NCI-H146 treated with DMSO at 0.1 percent for 48 hours (cell line): Measurements from ENCODE around the gene HS3ST5.
"Not testable (repeated sequence)": the region's sequence is repeated elsewhere in the genome, so short reads cannot be mapped to it uniquely, and the experiment has no call there.

Experiments used
- DNase-seq: peaks from one replicate; lab custom pipeline; 2025; ENCODE audit not compliant: unreplicated experiment; lab: John Stamatoyannopoulos, UW

The HS3ST5 gene

DNA sequence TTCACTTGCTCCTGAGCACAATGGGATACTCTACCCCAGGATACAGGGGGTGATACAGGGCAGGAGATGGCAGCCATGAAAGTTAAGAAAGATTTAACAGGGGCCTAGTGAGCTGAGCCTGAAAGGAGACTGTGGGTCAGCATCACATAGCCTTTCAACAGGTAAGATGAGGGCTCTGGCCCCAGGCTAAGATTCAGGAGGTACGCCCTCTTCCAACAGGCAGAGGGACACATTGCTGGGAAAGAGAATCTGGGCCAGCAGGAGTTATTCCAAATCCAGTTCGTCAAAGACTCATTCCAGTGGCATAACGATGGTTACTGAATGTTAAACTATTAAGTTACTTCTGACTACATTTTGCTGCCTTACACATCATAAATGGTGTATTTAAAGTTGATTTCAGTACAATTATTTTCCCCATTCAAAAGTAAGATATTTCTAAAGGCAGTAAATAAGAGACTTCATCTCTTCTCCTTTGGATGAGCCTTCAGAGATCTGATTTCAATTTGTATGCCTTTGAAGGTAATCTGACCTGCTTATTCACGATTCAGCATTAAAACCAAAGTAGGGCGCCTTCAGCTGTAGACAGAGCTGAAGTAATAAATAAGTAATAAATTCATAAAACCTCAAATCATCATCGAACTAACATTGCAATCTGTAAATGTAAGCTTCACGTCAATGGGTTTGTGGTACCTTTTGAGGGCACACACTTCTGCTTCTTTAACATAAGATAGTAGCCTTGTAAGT lies 62.4 kb downstream of the HS3ST5 start:
- DNase-seq: no peak

DNA sequence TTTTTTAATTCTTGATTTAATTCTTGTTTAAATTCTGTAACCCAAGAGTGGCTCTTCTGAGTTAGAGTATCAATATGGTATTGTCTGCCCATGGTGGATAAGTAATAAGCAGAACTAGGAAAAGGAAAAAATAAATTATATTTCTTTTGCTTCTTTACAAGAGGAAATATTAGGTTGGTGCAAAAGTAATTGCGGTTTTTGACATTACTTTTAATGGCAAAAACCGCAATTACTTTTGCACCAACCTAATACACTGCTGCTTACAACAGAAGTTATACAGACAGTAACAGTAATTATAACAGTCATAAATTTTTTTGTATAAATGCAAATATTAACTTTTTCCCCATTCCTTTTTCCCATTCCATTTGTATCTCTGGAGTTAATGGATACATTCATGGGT lies 65.6 kb downstream of the HS3ST5 start:
- DNase-seq: no peak

DNA sequence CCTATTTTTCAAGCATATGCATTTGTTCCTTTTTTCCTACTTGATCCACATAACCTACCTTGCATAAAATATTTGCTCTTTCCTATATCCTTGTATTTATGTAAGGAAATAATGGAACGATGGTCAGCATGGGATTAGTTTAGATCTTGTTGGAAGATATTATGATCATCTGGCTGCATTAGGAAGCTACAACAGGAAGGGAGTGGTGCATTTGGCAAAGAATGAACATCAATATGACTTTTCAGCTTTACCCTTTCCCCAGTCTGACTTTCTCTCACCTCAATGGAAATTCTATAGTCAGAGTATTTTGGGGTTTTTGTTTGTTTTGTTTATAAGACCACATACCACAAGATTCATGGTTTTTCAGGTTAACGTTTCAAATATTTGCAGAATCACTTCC lies 66.0 kb downstream of the HS3ST5 start:
- no peak for DNase-seq

DNA sequence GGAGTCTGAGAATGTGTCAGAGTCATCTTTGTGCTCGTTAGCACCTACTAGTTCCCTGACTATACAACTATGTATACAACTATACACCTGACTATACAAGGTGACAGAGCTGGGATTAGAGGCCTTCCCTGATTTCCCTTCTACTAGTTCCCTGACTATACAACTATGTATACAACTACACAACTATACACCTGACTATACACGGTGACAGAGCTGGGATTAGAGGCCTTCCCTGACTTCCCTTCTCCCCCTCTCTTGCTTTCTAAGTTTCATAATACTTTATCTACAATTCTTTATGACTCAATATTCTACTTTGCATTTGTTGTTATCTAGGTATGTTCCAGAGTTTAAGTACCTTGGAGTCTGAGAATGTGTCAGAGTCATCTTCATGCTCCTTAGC lies 68.0 kb downstream of the HS3ST5 start:
- no peak for DNase-seq

DNA sequence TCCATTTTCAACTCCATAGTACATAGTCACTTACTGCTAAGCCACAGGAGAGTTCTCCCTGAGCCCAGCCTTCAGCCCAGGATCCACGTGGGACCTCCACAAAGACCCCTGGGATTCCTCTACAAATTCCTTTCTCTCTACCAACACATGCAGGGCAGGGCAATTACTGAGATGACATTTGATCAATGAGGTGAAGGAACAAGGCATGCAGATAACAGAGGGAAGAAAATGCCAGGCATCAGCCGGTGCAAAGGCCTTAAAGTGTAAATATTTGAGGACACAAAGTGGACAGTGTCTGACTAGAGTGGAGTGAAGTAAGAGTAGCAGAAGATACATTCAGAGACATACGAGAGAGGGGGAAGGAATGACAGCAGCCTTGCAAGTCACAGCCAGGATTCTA lies 70.2 kb downstream of the HS3ST5 start:
- DNase-seq: no peak

DNA sequence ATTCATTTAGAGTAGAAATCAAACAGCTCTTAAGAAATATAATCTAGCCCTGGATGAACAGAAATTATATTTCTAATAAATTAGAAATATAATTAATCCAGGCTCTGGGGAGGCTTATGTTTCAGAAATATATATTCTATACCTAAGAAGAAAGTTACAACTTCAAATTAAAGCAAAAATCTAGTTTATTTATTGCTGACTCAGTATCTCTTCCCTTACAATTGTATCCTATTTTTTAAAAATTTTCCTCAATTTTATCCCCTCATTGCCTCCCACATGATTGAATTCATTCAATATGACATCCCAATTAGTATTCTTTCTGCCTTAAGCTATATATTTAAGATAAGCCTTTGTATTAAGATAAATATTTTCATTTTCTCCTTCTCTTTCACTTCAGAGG lies 71.4 kb downstream of the HS3ST5 start:
- DNase-seq: no peak

DNA sequence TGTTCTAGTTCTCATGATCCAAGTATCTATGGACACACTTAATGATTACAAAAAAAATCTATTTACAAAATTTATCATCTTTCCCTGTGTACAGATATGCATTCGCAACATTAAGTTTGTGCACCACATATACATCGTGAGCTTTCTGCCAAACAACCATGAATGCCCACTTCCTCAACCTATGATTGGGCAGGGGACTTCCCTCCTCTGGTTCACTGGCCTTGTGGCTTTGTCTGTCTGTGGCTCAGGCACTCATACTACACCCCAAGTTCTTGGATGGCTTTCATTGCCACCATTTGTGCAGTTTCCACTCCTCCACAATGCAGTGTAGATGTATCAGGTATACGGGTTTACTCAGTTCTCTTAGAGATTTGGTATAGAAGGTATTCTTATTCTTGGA lies 74.9 kb downstream of the HS3ST5 start:
- DNase-seq: no peak

DNA sequence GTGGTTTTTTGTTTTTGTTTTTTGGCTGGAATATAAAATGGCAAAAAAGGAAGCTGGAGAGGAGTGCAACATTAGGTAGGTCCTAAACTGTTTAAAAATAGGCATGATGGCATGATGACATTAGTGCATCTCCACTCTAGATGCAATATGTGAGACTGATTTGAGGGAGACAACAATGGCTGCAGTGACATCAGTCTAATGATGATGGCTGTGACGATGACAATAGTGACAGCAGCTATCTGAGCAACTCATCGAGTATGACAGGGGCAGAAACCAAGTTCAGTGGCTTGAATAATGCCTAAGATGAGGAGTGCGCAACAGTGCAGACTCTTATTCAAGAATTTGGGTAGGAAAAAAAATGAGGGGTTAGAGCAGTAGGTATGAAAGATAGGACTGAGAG lies 82.0 kb downstream of the HS3ST5 start:
- DNase-seq: no peak

DNA sequence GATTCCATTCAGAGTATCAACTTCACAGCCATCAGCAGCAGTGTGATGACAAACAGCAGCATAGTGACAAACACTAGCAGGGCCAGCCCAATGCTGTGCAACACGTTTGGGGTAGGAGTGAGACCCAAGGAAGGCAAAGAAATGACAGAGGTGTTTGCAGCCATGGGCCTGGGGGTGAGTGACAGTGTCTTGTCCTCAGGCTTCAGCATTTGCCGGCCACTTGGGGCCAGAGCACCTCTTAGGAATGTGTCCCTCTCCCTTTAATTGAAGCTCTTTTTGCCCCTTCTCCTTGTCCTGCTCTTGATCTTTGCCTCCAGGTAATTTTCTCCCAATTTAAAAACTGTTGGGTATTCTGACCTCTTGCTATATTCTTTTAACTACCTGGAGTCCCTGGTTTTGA lies 84.4 kb downstream of the HS3ST5 start:
- DNase-seq: no peak

DNA sequence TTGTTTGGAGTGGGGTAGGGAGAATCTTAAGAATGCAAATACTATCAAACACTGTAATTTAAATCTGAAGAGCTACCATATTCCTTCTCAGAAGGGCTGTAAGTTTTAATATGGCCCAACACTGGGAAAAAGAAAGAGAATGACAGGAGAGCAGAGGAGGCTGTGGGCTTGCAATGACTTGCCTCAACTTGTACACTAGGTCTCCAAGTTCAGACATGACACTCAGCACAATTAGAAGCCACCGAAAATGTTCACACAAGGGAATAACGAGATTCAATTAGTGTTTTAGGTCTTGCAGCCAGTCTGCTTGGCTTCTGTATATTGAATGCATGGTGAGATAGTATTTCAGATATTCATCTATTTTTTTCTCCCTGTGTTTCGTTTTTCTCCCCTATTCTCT lies 89.4 kb downstream of the HS3ST5 start:
- no peak for DNase-seq

DNA sequence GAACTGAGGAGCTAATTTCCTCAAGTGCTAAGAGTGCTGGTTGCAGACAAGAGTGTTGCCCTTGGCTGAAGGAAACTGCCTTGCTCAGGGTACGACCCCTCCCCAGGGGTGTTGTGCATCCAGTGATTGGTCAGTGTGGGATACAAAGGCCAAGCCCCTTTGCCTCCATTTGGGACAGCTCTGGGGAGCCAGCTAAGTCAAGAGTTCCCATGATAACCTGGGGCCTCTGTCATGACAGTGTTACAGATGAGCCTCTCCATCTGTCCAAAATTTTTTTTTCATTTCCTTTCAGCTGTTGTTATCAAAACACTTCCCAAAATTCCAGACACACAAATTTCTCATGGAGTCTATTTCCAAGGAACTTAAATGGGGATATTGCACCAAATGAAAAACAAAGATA lies 93.3 kb downstream of the HS3ST5 start:
- no peak for DNase-seq

DNA sequence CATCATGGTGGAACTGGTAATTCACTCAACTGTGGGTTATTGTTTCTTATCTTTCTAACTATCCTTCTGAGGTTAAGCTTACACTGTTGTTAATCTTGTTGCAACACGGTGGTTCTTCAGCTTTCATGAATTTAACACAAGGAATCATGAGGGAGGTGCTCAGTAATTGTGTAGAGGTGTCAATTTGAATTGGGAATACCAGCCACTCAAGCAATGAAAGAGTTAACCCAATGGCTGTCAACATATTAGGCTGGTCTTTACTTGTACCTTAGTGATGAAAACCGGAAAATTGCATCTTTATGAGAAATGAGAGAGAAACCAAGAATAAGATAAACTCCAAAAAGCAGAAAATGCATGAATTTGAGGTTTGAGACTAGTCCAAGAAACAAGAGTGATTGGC lies 95.7 kb downstream of the HS3ST5 start:
- DNase-seq: no peak

DNA sequence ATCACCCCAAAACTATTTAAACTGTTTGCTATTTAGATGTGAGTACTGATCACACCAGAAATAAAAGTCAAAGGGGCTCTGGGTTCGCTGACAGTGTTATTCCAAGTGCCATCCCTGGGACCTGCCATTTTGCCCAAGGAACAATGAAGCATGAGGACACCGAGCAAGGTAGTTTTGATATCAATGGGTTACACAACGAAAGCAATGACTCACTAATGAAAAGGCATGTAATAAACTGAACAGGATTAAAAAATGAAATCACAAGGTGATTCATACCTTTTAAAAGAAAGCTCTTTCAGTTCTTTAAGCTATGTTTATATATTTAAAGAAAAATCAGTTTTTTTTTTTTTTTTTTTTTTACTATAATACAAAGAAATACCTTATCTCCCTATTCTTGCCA lies 102.0 kb downstream of the HS3ST5 start:
- no peak for DNase-seq

DNA sequence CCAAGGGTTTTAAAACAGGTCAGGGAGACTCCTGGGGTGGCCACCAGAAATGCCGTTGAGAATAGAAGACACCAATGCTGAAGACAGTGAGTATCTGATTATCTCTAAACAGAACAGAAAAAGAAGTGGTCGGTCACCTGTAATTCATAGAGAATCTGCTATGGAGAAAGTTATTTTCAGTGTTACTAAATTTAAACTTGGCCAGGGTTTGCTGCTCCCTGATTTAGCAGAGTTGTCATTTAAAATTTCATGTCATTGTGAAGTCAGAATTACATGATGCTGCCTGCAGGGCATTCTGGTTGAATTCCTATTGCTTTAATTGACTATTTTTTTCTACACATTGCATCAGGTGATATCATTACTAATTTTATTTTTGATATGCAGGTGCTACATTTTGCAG lies 114.1 kb downstream of the HS3ST5 start:
- no peak for DNase-seq

DNA sequence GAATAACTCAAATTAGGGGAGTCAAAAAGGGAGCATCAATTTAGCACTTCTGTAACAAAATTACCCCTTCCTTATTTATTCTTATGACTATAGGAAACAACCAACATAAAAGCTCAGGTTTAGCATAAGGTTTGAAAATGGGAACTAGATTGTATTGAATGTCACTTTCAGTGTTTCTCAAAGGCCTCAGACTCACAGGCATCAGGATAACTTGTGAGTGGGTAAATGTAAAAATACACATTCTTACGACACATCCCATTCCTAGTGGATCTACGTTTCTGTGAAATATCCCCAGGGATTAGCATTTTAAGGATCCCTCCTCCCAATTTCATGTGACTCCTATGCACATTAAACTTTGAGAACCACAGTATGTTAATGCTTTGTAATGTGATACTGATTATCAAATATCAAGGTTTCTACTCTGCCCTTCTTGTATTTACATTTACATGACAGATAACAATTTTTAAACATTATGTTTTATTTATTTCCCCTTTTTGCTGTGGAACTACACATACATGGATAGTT lies 114.8 kb downstream of the HS3ST5 start:
- DNase-seq: no peak

DNA sequence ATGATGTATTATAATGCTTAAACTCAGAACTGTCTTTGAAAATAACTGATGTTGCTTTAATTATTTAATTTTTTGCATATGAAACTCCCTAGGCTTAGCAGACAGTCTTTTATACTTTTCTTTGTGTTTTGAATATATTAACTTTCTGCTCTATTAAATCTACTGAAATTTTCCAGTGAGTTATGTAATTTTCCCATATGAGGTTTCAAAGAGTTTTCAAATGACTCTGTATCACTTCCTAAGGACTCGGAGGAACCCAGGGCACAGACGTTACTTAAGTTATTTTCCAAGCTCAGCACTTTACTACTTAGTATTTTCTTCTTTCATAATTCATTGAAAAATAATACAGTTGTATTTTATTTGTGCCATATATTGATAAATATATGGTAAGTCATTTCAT lies 122.6 kb downstream of the HS3ST5 start:
- DNase-seq: no peak

DNA sequence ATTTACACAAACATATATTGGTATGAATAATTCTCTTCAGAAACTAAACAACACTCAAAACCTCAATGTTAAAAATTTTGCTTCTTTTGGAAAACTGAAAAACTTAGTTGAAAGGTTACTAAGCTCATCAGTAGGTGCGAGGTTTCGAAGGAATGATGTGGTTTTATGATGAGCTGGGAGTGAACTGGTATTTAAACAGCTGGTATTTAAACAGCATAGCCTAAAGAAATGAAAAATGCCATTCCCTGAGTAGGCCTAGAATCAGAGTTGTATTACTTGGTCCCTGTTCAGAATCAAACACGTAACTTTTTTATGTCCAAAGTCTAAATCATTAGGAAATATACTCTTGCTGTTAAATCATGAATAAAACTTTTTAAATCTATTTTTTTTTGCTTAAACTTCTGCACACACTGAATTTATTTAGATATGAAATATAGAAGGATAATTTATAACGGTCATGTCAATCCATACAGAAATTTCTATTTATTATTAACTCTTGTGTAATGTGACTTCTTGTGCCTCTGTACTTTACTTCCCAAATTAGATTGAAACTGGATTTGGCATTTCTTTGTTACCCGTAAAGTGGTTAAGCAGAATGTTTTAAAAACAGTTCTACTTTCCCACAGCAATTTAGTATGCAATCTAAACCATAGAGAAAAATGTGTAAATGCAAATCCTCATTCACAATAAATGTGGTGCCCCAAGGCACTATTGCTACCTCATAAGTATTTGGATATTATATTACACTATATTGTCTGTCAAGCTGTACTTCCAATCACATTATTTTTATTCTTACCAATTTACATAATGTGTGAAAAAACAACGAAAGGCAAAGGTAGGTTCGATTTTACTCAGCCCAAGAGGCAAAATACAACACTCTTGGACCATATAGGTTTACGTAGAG lies 124.1 kb downstream of the HS3ST5 start:
- DNase-seq: no peak

DNA sequence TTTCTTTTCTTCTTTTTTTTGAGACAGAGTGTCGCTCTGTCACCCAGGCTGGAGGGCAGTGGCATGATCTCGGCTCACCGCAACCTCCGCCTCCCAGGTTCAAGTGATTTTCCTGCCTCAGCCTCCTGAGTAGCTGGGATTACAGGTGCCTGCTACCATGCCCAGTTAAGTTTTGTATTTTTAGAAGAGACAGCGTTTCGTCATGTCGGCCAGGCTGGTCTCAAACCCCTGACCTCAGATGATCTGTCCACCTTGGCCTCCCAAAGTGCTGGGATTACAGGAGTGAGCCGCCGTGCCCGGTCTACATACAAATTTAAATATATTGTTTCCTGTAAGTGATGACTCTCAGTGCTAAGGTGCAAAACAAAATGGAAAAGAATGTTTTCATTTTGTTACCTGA lies 124.8 kb downstream of the HS3ST5 start:
- DNase-seq: not testable (repeated sequence)

DNA sequence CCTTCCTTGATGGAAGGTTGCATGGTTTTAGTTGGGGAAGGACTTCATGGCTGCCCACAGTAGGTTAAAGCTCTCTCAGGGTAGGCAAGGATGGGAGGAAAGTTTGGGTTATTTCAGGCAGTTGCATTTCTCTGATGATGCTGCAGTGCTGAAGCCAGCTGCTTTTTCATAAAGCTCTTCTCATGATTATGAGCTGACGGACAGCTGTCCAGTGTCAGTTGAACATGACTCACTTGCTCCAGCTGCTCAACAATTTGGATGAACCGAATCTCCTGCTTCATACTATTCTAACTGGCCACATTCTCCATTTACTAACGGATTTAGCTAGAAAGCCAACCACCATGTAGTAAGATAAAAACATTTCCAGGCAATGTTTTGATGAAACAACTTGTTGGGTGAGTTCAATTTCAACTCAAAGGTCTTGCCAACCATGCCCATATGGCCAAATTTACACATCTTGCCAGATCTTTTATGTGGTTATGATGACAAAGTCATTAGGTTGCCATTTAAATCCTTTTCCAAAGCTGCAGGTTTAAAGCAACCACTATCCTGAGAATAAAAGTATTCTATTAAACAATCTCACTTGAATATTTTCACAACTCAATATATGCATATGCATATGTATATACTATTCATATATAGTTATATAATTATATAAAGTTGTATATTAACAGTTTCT lies 125.9 kb downstream of the HS3ST5 start:
- DNase-seq: no peak

DNA sequence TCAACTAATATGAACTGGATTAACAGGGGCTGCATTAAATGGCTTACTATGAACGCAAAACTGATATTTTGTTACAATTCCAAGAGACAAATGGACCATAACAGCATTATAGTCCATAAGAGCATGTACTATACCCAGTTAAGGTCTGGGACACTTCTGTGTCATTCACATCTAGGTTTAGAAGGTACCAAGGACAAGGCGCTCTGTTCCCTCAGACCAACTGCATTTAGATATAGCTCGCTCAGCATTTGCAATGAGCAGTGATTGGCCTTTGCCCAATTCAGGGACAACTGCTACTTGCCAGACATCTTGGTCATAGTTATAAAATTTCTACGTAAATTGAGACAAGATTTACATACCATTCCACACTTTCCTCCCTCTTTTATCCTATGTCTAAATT lies 132.4 kb downstream of the HS3ST5 start:
- no peak for DNase-seq

DNA sequence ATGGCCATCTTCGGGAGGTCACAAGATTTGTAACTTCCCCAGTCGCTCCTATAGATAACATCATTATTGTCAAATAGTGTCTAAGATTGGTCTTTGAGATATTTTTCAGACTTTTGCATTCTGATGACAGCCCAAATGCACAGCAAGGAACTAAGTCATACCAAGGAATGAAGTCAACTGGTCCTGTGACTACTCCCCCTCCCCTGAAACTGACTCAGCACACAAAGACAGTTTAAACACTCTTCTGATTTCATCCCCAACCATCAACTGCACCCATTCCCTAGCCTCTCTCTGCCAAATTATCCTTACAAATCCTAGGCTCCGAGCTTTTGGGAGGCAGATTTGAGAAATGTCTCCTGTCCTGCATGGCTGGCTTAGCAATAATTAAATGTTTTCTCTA lies 139.4 kb downstream of the HS3ST5 start:
- no peak for DNase-seq

DNA sequence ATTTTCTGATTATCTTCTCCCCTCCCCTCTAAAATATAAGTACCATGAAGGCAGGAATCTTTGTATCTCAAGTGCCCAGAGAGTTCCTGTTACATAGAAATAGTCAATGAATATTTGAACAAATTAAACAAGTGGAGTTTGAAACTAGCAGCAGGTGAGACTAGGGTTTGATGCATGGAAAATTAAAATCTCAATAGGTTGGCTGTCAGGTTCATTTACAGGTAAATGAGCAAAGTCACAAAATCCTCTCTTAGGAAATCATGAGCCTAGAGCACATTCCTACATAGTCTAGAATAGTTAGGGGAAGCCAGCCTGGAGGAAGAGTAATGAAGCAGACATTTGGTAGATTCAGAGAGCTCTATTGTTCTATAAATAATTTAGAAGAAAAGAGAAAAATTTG lies 140.4 kb downstream of the HS3ST5 start:
- no peak for DNase-seq
